ENCODE measurements around the gene RFX4. TPM values are rescaled to one million over a fixed set of nuclear protein-coding genes. Genes with fewer than 3 reads are reported as not detected.
A peak's percentile ranks its signal among the peaks of the same experiment; 100 is the strongest.

The RFX4 gene
- total RNA-seq, 1 donor from 2014 or later = not detected

- H3K27me3 ChIP-seq (ENCODE audit: low read depth) = no peaks in the 10 kb centered on the region
- peak overlapping the region; percentile 19 for H3K4me3 ChIP-seq
- no peak for DNase-seq
- H3K9me3 ChIP-seq (replicated peaks) = no peaks in the 10 kb centered on the region
- peaks cover 5% of the 10 kb centered on the region for H3K4me1 ChIP-seq
- TF ChIP-seq CTCF (IDR thresholded peaks at IDR 0.05; ENCODE audit: borderline replicate concordance) = no peak
- intact Hi-C loops (cut with micrococcal nuclease) = no loop called here
- peak overlapping the region; percentile 30 for H3K27ac ChIP-seq (replicated peaks)
- H3K36me3 ChIP-seq = no peaks in the 10 kb centered on the region
Measured at GRCh38 chr12:106644335-106645073, 61.7 kb downstream of the RFX4 start.

- peak; percentile 59 for DNase-seq
Measured at GRCh38 chr12:106645074-106645421, 62.2 kb downstream of the RFX4 start.

GRCh38 chr12:106645465-106646330, 62.9 kb downstream of the RFX4 start:
- no peak for DNase-seq
- intact Hi-C loops (cut with micrococcal nuclease) = no loop called here
- Histone ChIP-seq H3K27ac (replicated peaks) (no peak overlapping the region), H3K4me1 (peaks cover 5% of the 10 kb centered on the region), H3K9me3 (replicated peaks) (no peaks in the 10 kb centered on the region), H3K4me3 (no peak overlapping the region), H3K36me3 (no peaks in the 10 kb centered on the region), H3K27me3 (ENCODE audit: low read depth) (peaks cover 5% of the 10 kb centered on the region)
- no peak for TF ChIP-seq CTCF (IDR thresholded peaks at IDR 0.05; ENCODE audit: borderline replicate concordance)

More at GRCh38 chr12:106645074-106645421, 62.2 kb downstream of the RFX4 start:
- intact Hi-C loops (cut with micrococcal nuclease) = no loop called here
- Histone ChIP-seq H3K4me1 (peaks cover 5% of the 10 kb centered on the region), H3K27ac (replicated peaks) (peak overlapping the region; percentile 30), H3K4me3 (peak overlapping the region; percentile 19), H3K27me3 (ENCODE audit: low read depth) (no peaks in the 10 kb centered on the region), H3K36me3 (no peaks in the 10 kb centered on the region), H3K9me3 (replicated peaks) (no peaks in the 10 kb centered on the region)
- no peak for TF ChIP-seq CTCF (IDR thresholded peaks at IDR 0.05; ENCODE audit: borderline replicate concordance)

- no peak for DNase-seq
- no peak for TF ChIP-seq CTCF (IDR thresholded peaks at IDR 0.05; ENCODE audit: borderline replicate concordance)
- H3K27me3 ChIP-seq (ENCODE audit: low read depth) = peaks cover 8% of the 10 kb centered on the region
- intact Hi-C loops (cut with micrococcal nuclease) = no loop called here
- H3K36me3 ChIP-seq = no peaks in the 10 kb centered on the region
- no peak overlapping the region for H3K27ac ChIP-seq (replicated peaks)
- H3K4me1 ChIP-seq = peaks cover 5% of the 10 kb centered on the region
- H3K4me3 ChIP-seq = no peak overlapping the region
- H3K9me3 ChIP-seq (replicated peaks) = no peaks in the 10 kb centered on the region
Measured at GRCh38 chr12:106646472-106646871, 63.7 kb downstream of the RFX4 start.

- no peak overlapping the region for H3K4me3 ChIP-seq
- DNase-seq = no peak
- intact Hi-C loops (cut with micrococcal nuclease) = no loop called here
- H3K9me3 ChIP-seq (replicated peaks) = no peaks in the 10 kb centered on the region
- no peak for TF ChIP-seq CTCF (IDR thresholded peaks at IDR 0.05; ENCODE audit: borderline replicate concordance)
- H3K27me3 ChIP-seq (ENCODE audit: low read depth) = peaks cover 8% of the 10 kb centered on the region
- no peaks in the 10 kb centered on the region for H3K36me3 ChIP-seq
- H3K27ac ChIP-seq (replicated peaks) = no peak overlapping the region
- H3K4me1 ChIP-seq = peaks cover 5% of the 10 kb centered on the region
Measured at GRCh38 chr12:106647793-106648514, 65.2 kb downstream of the RFX4 start.
